K562 (cell line): ENCODE results near the gene ITPKA. TPM values are rescaled to one million over a fixed set of nuclear protein-coding genes. Genes with fewer than 3 reads are reported as not detected.

Source experiments
- FOXJ2 ChIP-seq: fragments of 200-800 bp; sonication (Bioruptor generic); IDR thresholded peaks from 2 replicates; pipeline ENCODE4 v1.6.1; 2016; ENCODE audit warnings: missing genetic modification characterization, missing compliant biosample characterization
- HLTF ChIP-seq: fragments of 450-650 bp; IDR thresholded peaks from 2 replicates; pipeline ENCODE4 v1.6.1; 2016
- MBD1 ChIP-seq: fragments of 250-450 bp; sonication (Bioruptor Pico); IDR thresholded peaks from 2 replicates; pipeline ENCODE4 v1.8.0; 2022; ENCODE audit warnings: inconsistent platforms
- MCM3 ChIP-seq: fragments of 450-650 bp; IDR thresholded peaks from 2 replicates; pipeline ENCODE4 v1.6.1; 2016
- PHB2 ChIP-seq: fragments of 450-650 bp; IDR thresholded peaks from 2 replicates; pipeline ENCODE4 v1.6.1; 2017; ENCODE audit warnings: low read depth
- RCOR1 ChIP-seq, 2 experiments: IDR thresholded peaks; 2 replicates each; pipeline ENCODE4 v1.6.1; 2012; ENCODE audit warnings: low read depth in 2 of 2, low read length in 2 of 2, borderline replicate concordance in 1 of 2, improper control_type of control experiment in 1 of 2
- SMARCC2 ChIP-seq: fragments of 450-650 bp; IDR thresholded peaks from 2 replicates; pipeline ENCODE4 v1.6.1; 2017; ENCODE audit warnings: antibody characterized with exemption, moderate library complexity, mild to moderate bottlenecking, low read depth
- SRSF9 ChIP-seq: fragments of 200-400 bp; formaldehyde crosslinking; IDR thresholded peaks from 2 replicates; pipeline ENCODE4 v1.6.1; 2017; ENCODE audit warnings: low read depth, low read length, borderline replicate concordance
- TARDBP ChIP-seq: fragments of 450-650 bp; IDR thresholded peaks from 2 replicates; pipeline ENCODE4 v1.6.1; 2016
- ZNF316 ChIP-seq: fragments of 450-650 bp; IDR thresholded peaks from 2 replicates; pipeline ENCODE4 v1.6.1; 2016
- polyA plus RNA-seq, 8 experiments: library from polyadenylated mRNA; depleted of rRNA in 4 of 8; stranded (reverse) in 5 of 8; unstranded in 3 of 8; fragments of >200 nt; fragmentation: Nextera tagmentation in 2 of 8; fragmentation: Illumina TruSeq in 1 of 8; extraction: Ambion mirVana in 2 of 8; extraction: Trizol in 1 of 8; gene quantifications; 2 replicates each; pipeline versions ENCODE4 v1.2.1 to v1.2.3, GENCODE V29; 2011 to 2014; ENCODE audit warnings: inconsistent platforms in 1 of 8, missing spikeins in 1 of 8
- total RNA-seq, 7 experiments: library from RNA; depleted of rRNA in 6 of 7; stranded (reverse); fragments of >200 nt in 6 of 7; fragmentation: Illumina TruSeq in 2 of 7; extraction: Trizol in 2 of 7; gene quantifications; 2 replicates each; pipeline versions ENCODE4 v1.2.1 to v1.2.3, GENCODE V29; 2011 to 2021; ENCODE audit warnings: low replicate concordance in 1 of 7
- TF ChIP-seq, protein P1 (sequence below): fragments of 450-650 bp; IDR thresholded peaks from 2 replicates; pipeline ENCODE4 v1.7.1; 2018; ENCODE audit warnings: mild to moderate bottlenecking, low read depth; ENCODE audit not compliant: partially characterized antibody
- TF ChIP-seq, protein P2 (sequence below): fragments of 250-450 bp; sonication (Bioruptor Pico); IDR thresholded peaks from 2 replicates; pipeline ENCODE4 v1.9.0; 2021; ENCODE audit warnings: mild to moderate bottlenecking
- TF ChIP-seq, protein P3 (sequence below): sonication (generic); formaldehyde crosslinking; IDR thresholded peaks from 2 replicates; pipeline ENCODE4 v1.8.0; 2022; ENCODE audit warnings: mild to moderate bottlenecking, missing genetic modification reagents
- TF ChIP-seq, protein P4 (sequence below), 2 experiments: fragments of 450-650 bp in 1 of 2; sonication (generic) in 1 of 2; formaldehyde crosslinking; conservative IDR thresholded peaks; 2 replicates each; pipeline versions ENCODE4 v1.4.0 to v1.8.1; 2020 to 2022; ENCODE audit warnings: mild to moderate bottlenecking in 1 of 2, missing genetic modification reagents in 1 of 2

ITPKA gene
- total and polyA plus RNA-seq, 9 of the 15 experiments (the other 6 are each of a cell fraction or from before 2014, with no cell fraction given) = 0.14 to 68.4 (median 11.5) TPM

- TF ChIP-seq, protein P1, sequence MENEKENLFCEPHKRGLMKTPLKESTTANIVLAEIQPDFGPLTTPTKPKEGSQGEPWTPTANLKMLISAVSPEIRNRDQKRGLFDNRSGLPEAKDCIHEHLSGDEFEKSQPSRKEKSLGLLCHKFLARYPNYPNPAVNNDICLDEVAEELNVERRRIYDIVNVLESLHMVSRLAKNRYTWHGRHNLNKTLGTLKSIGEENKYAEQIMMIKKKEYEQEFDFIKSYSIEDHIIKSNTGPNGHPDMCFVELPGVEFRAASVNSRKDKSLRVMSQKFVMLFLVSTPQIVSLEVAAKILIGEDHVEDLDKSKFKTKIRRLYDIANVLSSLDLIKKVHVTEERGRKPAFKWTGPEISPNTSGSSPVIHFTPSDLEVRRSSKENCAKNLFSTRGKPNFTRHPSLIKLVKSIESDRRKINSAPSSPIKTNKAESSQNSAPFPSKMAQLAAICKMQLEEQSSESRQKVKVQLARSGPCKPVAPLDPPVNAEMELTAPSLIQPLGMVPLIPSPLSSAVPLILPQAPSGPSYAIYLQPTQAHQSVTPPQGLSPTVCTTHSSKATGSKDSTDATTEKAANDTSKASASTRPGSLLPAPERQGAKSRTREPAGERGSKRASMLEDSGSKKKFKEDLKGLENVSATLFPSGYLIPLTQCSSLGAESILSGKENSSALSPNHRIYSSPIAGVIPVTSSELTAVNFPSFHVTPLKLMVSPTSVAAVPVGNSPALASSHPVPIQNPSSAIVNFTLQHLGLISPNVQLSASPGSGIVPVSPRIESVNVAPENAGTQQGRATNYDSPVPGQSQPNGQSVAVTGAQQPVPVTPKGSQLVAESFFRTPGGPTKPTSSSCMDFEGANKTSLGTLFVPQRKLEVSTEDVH = no peak
- TF ChIP-seq FOXJ2 (no peak), SRSF9 (no peak), ZNF316 (no peak), MBD1 (CRISPR knock-in tag) (no peak), RCOR1 (IDR thresholded peaks at IDR 0.05; ENCODE audit: borderline replicate concordance in 1 of 2, low read depth in 2 of 2, low read length in 2 of 2) (no peak), HLTF (no peak), MCM3 (no peak), TARDBP (no peak), PHB2 (no peak), SMARCC2 (no peak)
- TF ChIP-seq, protein P2, sequence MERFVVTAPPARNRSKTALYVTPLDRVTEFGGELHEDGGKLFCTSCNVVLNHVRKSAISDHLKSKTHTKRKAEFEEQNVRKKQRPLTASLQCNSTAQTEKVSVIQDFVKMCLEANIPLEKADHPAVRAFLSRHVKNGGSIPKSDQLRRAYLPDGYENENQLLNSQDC (CRISPR knock-in tag) = no peak
- TF ChIP-seq, protein P3, sequence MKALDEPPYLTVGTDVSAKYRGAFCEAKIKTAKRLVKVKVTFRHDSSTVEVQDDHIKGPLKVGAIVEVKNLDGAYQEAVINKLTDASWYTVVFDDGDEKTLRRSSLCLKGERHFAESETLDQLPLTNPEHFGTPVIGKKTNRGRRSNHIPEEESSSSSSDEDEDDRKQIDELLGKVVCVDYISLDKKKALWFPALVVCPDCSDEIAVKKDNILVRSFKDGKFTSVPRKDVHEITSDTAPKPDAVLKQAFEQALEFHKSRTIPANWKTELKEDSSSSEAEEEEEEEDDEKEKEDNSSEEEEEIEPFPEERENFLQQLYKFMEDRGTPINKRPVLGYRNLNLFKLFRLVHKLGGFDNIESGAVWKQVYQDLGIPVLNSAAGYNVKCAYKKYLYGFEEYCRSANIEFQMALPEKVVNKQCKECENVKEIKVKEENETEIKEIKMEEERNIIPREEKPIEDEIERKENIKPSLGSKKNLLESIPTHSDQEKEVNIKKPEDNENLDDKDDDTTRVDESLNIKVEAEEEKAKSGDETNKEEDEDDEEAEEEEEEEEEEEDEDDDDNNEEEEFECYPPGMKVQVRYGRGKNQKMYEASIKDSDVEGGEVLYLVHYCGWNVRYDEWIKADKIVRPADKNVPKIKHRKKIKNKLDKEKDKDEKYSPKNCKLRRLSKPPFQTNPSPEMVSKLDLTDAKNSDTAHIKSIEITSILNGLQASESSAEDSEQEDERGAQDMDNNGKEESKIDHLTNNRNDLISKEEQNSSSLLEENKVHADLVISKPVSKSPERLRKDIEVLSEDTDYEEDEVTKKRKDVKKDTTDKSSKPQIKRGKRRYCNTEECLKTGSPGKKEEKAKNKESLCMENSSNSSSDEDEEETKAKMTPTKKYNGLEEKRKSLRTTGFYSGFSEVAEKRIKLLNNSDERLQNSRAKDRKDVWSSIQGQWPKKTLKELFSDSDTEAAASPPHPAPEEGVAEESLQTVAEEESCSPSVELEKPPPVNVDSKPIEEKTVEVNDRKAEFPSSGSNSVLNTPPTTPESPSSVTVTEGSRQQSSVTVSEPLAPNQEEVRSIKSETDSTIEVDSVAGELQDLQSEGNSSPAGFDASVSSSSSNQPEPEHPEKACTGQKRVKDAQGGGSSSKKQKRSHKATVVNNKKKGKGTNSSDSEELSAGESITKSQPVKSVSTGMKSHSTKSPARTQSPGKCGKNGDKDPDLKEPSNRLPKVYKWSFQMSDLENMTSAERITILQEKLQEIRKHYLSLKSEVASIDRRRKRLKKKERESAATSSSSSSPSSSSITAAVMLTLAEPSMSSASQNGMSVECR (CRISPR knock-in tag) = no peak
- TF ChIP-seq, protein P4, sequence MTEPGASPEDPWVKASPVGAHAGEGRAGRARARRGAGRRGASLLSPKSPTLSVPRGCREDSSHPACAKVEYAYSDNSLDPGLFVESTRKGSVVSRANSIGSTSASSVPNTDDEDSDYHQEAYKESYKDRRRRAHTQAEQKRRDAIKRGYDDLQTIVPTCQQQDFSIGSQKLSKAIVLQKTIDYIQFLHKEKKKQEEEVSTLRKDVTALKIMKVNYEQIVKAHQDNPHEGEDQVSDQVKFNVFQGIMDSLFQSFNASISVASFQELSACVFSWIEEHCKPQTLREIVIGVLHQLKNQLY (CRISPR knock-in tag; conservative IDR thresholded peaks at IDR 0.05) = no peak
These were observed 4.0 kb upstream of the ITPKA start (continued) for GRCh38 chr15:41489641-41490040.
